ENCODE data around the gene NRDE2.

NRDE2 gene

GRCh38 chr14:90331497-90332270 is at the start of gene NRDE2:
TSS of gene NRDE2 (minus strand) at chr14:90331941. CDS start at chr14:90331904, 37 bp downstream.
- Histone ChIP-seq H3K36me3 (ENCODE audit: insufficient read depth, low read length) (no peaks in the 10 kb centered on the region), H3K9ac (ENCODE audit: low read depth, low read length) (peak within 1 kb of the TSS; percentile 89), H3K9me3 (ENCODE audit: control insufficient read depth, insufficient read depth, low read length) (no peaks in the 10 kb centered on the region), H3K4me1 (ENCODE audit: insufficient read depth, low read length) (peaks cover 3% of the 10 kb centered on the region; the same call in 1 of the 2 replicates)

GRCh38 chr14:90381011-90381786 is 49.5 kb upstream of the NRDE2 start:
- H3K9me3 ChIP-seq (ENCODE audit: control insufficient read depth, insufficient read depth, low read length), result no peaks in the 10 kb centered on the region
- no peak overlapping the region for H3K9ac ChIP-seq (ENCODE audit: low read depth, low read length)
- H3K4me1 ChIP-seq (ENCODE audit: insufficient read depth, low read length), result peaks cover 7% of the 10 kb centered on the region; the same call in 1 of the 2 replicates
- H3K36me3 ChIP-seq (ENCODE audit: insufficient read depth, low read length), result no peaks in the 10 kb centered on the region

GRCh38 chr14:90379106-90379505 is 47.4 kb upstream of the NRDE2 start:
- no peaks in the 10 kb centered on the region for H3K9me3 ChIP-seq (ENCODE audit: control insufficient read depth, insufficient read depth, low read length)
- H3K4me1 ChIP-seq (ENCODE audit: insufficient read depth, low read length), result no peaks in the 10 kb centered on the region
- H3K9ac ChIP-seq (ENCODE audit: low read depth, low read length), result no peak overlapping the region
- no peaks in the 10 kb centered on the region for H3K36me3 ChIP-seq (ENCODE audit: insufficient read depth, low read length)

- no peaks in the 10 kb centered on the region for H3K4me1 ChIP-seq (ENCODE audit: insufficient read depth, low read length)
- H3K9ac ChIP-seq (ENCODE audit: low read depth, low read length), result no peak overlapping the region
- H3K36me3 ChIP-seq (ENCODE audit: insufficient read depth, low read length), result no peaks in the 10 kb centered on the region
- no peaks in the 10 kb centered on the region for H3K9me3 ChIP-seq (ENCODE audit: control insufficient read depth, insufficient read depth, low read length)
Measured at GRCh38 chr14:90378249-90378648, 46.5 kb upstream of the NRDE2 start.

GRCh38 chr14:90375934-90376333 is 44.2 kb upstream of the NRDE2 start:
- no peaks in the 10 kb centered on the region for H3K36me3 ChIP-seq (ENCODE audit: insufficient read depth, low read length)
- H3K4me1 ChIP-seq (ENCODE audit: insufficient read depth, low read length), result no peaks in the 10 kb centered on the region
- no peak overlapping the region for H3K9ac ChIP-seq (ENCODE audit: low read depth, low read length)
- H3K9me3 ChIP-seq (ENCODE audit: control insufficient read depth, insufficient read depth, low read length), result no peaks in the 10 kb centered on the region

- H3K4me1 ChIP-seq (ENCODE audit: insufficient read depth, low read length), result no peaks in the 10 kb centered on the region
- H3K36me3 ChIP-seq (ENCODE audit: insufficient read depth, low read length), result no peaks in the 10 kb centered on the region
- H3K9ac ChIP-seq (ENCODE audit: low read depth, low read length), result no peak overlapping the region
- no peaks in the 10 kb centered on the region for H3K9me3 ChIP-seq (ENCODE audit: control insufficient read depth, insufficient read depth, low read length)
Measured at GRCh38 chr14:90374813-90375212, 43.1 kb upstream of the NRDE2 start.

- no peaks in the 10 kb centered on the region for H3K4me1 ChIP-seq (ENCODE audit: insufficient read depth, low read length)
- H3K9me3 ChIP-seq (ENCODE audit: control insufficient read depth, insufficient read depth, low read length), result no peaks in the 10 kb centered on the region
- H3K9ac ChIP-seq (ENCODE audit: low read depth, low read length), result no peak overlapping the region
- no peaks in the 10 kb centered on the region for H3K36me3 ChIP-seq (ENCODE audit: insufficient read depth, low read length)
Measured at GRCh38 chr14:90373887-90374286, 42.1 kb upstream of the NRDE2 start.

GRCh38 chr14:90368946-90369721 is 37.4 kb upstream of the NRDE2 start:
- Histone ChIP-seq H3K9me3 (ENCODE audit: control insufficient read depth, insufficient read depth, low read length) (no peaks in the 10 kb centered on the region), H3K36me3 (ENCODE audit: insufficient read depth, low read length) (no peaks in the 10 kb centered on the region), H3K9ac (ENCODE audit: low read depth, low read length) (no peak overlapping the region), H3K4me1 (ENCODE audit: insufficient read depth, low read length) (no peaks in the 10 kb centered on the region)

- Histone ChIP-seq H3K36me3 (ENCODE audit: insufficient read depth, low read length) (no peaks in the 10 kb centered on the region), H3K4me1 (ENCODE audit: insufficient read depth, low read length) (no peaks in the 10 kb centered on the region), H3K9me3 (ENCODE audit: control insufficient read depth, insufficient read depth, low read length) (no peaks in the 10 kb centered on the region), H3K9ac (ENCODE audit: low read depth, low read length) (no peak overlapping the region)
Measured at GRCh38 chr14:90362558-90362896, 30.8 kb upstream of the NRDE2 start.

- Histone ChIP-seq H3K9me3 (ENCODE audit: control insufficient read depth, insufficient read depth, low read length) (no peaks in the 10 kb centered on the region), H3K36me3 (ENCODE audit: insufficient read depth, low read length) (no peaks in the 10 kb centered on the region), H3K9ac (ENCODE audit: low read depth, low read length) (no peak overlapping the region), H3K4me1 (ENCODE audit: insufficient read depth, low read length) (no peaks in the 10 kb centered on the region)
Measured at GRCh38 chr14:90361865-90362557, 30.3 kb upstream of the NRDE2 start.

- Histone ChIP-seq H3K9me3 (ENCODE audit: control insufficient read depth, insufficient read depth, low read length) (no peaks in the 10 kb centered on the region), H3K9ac (ENCODE audit: low read depth, low read length) (no peak overlapping the region), H3K36me3 (ENCODE audit: insufficient read depth, low read length) (no peaks in the 10 kb centered on the region), H3K4me1 (ENCODE audit: insufficient read depth, low read length) (no peaks in the 10 kb centered on the region; the same call in 1 of the 2 replicates)
Measured at GRCh38 chr14:90358359-90358758, 26.6 kb upstream of the NRDE2 start.

GRCh38 chr14:90356925-90357324 is 25.2 kb upstream of the NRDE2 start:
- H3K9me3 ChIP-seq (ENCODE audit: control insufficient read depth, insufficient read depth, low read length), result no peaks in the 10 kb centered on the region
- H3K9ac ChIP-seq (ENCODE audit: low read depth, low read length), result no peak overlapping the region
- H3K4me1 ChIP-seq (ENCODE audit: insufficient read depth, low read length), result no peaks in the 10 kb centered on the region; the same call in 1 of the 2 replicates
- H3K36me3 ChIP-seq (ENCODE audit: insufficient read depth, low read length), result no peaks in the 10 kb centered on the region

- H3K9ac ChIP-seq (ENCODE audit: low read depth, low read length), result no peak overlapping the region
- no peaks in the 10 kb centered on the region for H3K36me3 ChIP-seq (ENCODE audit: insufficient read depth, low read length)
- H3K4me1 ChIP-seq (ENCODE audit: insufficient read depth, low read length), result no peaks in the 10 kb centered on the region; the same call in 1 of the 2 replicates
- no peaks in the 10 kb centered on the region for H3K9me3 ChIP-seq (ENCODE audit: control insufficient read depth, insufficient read depth, low read length)
Measured at GRCh38 chr14:90355540-90356518, 24.1 kb upstream of the NRDE2 start.
